NB4 (cell line): Measurements from ENCODE around the gene SYNE1.

Source experiments
- MYC ChIP-seq: IDR thresholded peaks from 2 replicates; pipeline ENCODE4 v1.6.1; 2011; ENCODE audit warnings: low read depth, low read length
- POLR2A ChIP-seq: IDR thresholded peaks from 2 replicates; pipeline ENCODE4 v1.6.1; 2011; ENCODE audit warnings: mild to moderate bottlenecking; ENCODE audit not compliant: insufficient read length; ENCODE audit errors: extremely low read depth
- TF ChIP-seq, protein P1 (sequence below): IDR thresholded peaks from one replicate; pipeline ENCODE4 v1.5.1; 2012; ENCODE audit warnings: low read depth, low read length
- TF ChIP-seq, protein P2 (sequence below): IDR thresholded peaks from 2 replicates; pipeline ENCODE4 v1.6.1; 2011; ENCODE audit warnings: low read depth, low read length

DNA sequence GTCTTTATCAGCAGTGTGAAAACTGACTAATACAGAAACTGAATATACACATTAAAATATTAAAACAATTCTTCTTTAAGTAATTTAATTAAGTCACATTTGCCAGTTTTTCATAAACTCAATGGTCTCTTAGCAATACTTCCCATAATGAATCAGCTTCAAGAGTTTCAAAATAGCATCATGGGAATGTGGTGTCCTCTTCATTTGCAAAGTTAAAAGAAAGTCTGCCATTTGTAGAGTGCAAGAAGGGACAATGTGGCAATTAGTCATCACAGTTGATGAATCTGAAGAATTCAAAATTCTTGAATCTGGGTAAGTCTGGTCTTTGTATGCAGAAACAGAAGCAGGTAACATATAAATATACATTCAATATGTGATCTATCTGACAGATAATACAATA is 38.7 kb downstream of the SYNE1 start:
- TF ChIP-seq, protein P1, sequence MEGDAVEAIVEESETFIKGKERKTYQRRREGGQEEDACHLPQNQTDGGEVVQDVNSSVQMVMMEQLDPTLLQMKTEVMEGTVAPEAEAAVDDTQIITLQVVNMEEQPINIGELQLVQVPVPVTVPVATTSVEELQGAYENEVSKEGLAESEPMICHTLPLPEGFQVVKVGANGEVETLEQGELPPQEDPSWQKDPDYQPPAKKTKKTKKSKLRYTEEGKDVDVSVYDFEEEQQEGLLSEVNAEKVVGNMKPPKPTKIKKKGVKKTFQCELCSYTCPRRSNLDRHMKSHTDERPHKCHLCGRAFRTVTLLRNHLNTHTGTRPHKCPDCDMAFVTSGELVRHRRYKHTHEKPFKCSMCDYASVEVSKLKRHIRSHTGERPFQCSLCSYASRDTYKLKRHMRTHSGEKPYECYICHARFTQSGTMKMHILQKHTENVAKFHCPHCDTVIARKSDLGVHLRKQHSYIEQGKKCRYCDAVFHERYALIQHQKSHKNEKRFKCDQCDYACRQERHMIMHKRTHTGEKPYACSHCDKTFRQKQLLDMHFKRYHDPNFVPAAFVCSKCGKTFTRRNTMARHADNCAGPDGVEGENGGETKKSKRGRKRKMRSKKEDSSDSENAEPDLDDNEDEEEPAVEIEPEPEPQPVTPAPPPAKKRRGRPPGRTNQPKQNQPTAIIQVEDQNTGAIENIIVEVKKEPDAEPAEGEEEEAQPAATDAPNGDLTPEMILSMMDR = no peak
- no peak for TF ChIP-seq POLR2A
- TF ChIP-seq, protein P2, sequence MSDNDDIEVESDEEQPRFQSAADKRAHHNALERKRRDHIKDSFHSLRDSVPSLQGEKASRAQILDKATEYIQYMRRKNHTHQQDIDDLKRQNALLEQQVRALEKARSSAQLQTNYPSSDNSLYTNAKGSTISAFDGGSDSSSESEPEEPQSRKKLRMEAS = no peak
- no peak for TF ChIP-seq MYC
